AG09319 (cell line): ENCODE measurements around the gene HDAC7.

Experiments
- DNase-seq: peaks from one replicate; pipeline ENCODE4 v3.0.0-alpha.2; 2010; ENCODE audit warnings: low read depth; ENCODE audit errors: extremely low read depth
- TF ChIP-seq, protein P1 (sequence below): IDR thresholded peaks from 2 replicates; pipeline ENCODE4 v1.5.1; 2011; ENCODE audit warnings: low read depth, mild to moderate bottlenecking, inconsistent platforms, low read length, moderate library complexity

HDAC7 gene

DNA sequence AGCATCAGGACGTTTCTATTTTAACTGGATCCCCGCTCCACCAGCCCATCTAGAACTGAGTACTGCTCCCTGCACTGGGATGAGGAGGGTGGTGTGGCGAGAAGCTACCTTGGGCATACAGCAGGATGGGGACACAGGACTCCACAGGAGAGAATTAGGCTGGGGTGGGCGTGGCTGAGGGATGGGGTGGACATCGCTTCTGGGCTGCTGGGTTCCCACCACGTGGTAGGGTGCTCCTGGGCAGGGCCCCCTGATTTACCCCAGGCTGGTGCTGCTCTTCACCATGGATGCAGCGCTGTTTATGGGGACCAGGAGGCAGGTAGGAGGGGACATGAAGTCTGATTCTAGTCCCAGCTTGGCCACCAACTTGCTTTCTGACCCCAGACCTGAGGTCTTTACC is 43.2 kb upstream of the HDAC7 start:
- no peak for DNase-seq
- TF ChIP-seq, protein P1, sequence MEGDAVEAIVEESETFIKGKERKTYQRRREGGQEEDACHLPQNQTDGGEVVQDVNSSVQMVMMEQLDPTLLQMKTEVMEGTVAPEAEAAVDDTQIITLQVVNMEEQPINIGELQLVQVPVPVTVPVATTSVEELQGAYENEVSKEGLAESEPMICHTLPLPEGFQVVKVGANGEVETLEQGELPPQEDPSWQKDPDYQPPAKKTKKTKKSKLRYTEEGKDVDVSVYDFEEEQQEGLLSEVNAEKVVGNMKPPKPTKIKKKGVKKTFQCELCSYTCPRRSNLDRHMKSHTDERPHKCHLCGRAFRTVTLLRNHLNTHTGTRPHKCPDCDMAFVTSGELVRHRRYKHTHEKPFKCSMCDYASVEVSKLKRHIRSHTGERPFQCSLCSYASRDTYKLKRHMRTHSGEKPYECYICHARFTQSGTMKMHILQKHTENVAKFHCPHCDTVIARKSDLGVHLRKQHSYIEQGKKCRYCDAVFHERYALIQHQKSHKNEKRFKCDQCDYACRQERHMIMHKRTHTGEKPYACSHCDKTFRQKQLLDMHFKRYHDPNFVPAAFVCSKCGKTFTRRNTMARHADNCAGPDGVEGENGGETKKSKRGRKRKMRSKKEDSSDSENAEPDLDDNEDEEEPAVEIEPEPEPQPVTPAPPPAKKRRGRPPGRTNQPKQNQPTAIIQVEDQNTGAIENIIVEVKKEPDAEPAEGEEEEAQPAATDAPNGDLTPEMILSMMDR, result no peak

DNA sequence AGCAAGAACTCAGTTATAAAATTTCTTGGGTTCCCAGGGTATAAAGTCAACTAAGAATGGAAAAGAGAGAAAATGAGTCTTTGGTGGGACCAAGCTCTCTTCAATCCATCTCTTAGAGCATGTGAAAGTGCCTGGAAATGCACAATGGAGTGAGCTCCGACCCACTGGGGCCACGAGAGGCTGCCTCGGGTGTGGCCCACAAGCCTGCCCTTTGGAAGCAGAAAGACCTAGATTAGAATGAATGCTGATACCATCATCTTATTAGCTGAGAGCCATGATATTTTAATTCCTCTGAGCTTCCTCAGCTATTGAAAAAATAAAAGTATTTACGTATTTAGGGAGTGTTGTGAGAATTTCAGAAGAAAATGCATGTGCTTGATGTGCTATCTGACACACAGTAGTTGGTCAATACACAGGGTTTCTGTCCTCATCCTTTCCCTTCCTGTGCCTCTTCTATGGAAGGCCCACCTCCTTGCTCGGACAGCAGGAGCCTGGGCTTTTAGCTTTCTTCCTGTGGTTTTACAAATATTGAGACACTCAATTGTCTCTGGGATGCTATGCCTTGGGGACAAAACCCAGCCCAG is 42.6 kb upstream of the HDAC7 start:
- no peak for DNase-seq

DNA sequence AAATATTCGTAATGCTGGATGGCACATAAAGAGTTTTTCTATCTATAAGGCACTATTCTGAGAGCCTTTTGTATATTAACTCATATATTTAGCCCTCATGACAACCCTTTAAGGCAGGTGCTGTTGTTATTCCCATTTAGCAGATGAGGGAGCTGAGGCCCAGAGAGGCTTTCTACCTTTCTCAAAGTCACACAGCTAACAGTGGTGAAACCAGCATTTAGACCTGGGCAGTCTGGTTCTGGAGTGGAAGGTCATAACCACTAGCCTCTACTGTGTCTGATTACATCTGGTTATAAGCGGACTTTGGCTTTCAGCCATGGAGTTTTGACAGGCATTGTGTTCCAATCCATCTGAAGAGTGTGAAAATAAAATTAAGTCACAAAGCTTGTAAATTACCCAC is 41.2 kb upstream of the HDAC7 start:
- DNase-seq, result no peak
- TF ChIP-seq, protein P1, result no peak

More for the DNA sequence above, 42.6 kb upstream of the HDAC7 start:
- TF ChIP-seq, protein P1, result no peak

DNA sequence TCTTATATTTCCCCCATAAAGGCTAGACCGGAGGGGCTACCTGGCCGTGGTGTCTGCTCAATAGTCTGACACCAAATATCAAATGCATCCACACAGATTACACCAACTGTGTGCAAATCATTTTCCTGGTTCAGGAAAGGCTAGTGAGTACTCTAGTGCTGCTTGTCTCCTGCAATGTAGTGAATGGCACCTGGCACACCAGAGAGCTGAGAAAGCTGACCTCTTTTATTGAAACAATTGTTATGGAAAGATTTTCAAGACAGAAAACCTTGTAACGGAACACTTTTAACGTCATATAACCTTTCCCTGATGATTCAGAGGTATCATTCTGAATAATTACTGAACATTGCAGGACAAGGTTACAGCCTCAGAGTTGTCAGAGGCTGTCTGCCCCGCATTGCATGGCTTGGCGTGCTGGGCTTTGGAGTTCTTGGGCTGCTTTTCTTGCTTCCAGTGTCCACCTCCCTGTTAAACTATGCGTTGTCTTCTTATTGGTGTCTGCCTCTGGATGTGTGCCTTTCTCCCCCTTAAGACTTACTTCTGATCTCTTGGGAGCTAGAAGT is 40.7 kb upstream of the HDAC7 start:
- DNase-seq, result no peak
- TF ChIP-seq, protein P1, result no peak

DNA sequence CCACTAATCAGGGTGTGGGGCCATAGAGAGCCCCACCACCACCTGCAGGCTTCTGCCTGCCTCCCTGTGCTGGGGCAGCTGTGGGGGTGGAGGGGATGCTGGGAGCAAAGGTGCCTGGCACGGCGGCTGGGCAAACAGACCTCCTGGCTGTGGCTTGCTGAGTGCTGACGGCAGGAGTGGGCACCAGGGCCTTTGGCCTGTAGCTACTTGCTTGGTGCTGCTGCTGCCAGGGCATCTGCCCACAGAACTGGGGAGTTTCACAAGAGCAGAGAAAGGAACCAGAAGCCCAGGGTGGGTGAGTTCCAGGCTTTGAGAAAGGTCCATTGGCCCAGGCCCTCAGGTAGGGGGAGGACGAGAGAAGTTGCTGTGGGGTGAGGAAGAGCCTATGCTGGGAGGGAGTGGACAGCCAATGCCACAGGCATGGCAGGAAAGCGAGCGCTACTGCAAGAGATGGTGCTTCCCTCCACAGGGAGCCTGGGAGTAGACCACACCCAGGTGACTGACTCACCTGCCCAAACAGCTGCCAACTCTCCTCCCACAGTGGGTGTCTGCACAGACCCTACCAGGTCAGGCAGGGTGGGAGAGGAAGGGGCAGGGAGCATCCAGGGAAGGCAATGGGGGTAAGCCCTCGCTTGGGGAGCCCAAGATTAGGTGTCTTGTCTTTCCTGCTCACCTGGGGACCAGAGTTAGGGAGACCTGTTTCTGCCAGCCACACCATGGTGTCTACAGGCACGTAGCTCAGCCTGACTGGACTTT is 39.0 kb upstream of the HDAC7 start:
- TF ChIP-seq, protein P1, result no peak
- DNase-seq, result no peak

DNA sequence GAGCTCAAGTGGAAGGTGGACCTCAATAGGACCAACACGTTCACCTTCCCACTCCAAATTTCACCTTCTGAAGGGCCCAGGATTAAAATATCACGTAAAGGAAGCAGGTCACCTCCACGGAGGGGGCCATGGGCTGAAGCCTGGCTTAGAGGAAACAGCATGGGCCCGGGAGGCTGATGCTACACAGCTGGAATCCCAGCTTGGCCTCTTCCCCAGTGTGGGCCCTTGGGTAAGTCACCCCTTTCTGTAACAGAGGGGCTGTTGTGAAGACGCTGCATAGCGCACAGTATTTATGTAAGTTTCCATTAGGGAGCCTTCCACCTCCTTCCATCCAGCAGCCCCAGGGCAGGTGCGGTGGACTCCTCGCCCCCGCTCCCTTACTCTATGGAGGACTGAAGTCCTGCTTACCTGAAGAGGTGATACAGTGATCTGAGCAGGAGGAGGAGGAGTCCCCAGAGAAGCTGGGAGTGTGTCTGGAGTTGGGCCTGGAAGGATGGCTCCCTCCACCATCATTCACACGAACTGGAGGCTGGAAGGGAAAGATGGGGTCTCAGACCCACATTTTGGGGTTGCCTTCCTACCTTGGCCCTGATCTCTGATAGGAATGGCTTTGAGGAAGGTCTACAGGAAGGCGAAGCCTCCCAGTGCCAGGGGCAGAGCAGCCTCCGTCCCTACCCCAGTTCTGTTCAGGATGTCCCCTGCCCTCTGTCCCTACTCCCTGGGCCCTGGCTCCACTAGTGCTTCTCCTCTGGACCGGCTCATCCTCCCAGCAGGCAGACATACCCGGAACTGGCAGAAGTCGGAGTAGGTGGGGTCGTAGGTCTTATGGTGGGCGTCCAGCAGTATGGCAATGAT is 37.2 kb upstream of the HDAC7 start:
- DNase-seq, result no peak
- TF ChIP-seq, protein P1, result no peak
